ENCODE measurements around the gene LAP3.

- no peak for TF ChIP-seq POLR2AphosphoS5 (IDR thresholded peaks at IDR 0.05; ENCODE audit: insufficient read depth in 1 of 2, low read depth in 1 of 2)
- no peak for TF ChIP-seq POLR2A (IDR thresholded peaks at IDR 0.05)
- TF ChIP-seq, protein P1, sequence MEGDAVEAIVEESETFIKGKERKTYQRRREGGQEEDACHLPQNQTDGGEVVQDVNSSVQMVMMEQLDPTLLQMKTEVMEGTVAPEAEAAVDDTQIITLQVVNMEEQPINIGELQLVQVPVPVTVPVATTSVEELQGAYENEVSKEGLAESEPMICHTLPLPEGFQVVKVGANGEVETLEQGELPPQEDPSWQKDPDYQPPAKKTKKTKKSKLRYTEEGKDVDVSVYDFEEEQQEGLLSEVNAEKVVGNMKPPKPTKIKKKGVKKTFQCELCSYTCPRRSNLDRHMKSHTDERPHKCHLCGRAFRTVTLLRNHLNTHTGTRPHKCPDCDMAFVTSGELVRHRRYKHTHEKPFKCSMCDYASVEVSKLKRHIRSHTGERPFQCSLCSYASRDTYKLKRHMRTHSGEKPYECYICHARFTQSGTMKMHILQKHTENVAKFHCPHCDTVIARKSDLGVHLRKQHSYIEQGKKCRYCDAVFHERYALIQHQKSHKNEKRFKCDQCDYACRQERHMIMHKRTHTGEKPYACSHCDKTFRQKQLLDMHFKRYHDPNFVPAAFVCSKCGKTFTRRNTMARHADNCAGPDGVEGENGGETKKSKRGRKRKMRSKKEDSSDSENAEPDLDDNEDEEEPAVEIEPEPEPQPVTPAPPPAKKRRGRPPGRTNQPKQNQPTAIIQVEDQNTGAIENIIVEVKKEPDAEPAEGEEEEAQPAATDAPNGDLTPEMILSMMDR (IDR thresholded peaks at IDR 0.05), result no peak
Measured at GRCh38 chr4:17650406-17650805, 73.4 kb downstream of the LAP3 start.

Data from vagina (tissue), 2 donors.